Tibial artery (tissue), 4 donors: Measurements from ENCODE around the gene NDUFB5.
"Not testable (repeated sequence)": the region's sequence is repeated elsewhere in the genome, so short reads cannot be mapped to it uniquely, and the experiment has no call there.

ENCODE experiments used
- DNase-seq, 2 donors: peaks; one replicate each; pipeline ENCODE4 v3.0.0-alpha.2; 2019
- H3K27ac ChIP-seq, 2 donors: fragments of 200-600 bp; sonication (generic) in 1 of 2; 1 replicate in 1 of 2; 2 replicates in 1 of 2; pipeline ENCODE4 v1.5.1; 2018 to 2019; ENCODE audit warnings: mild to moderate bottlenecking in 1 of 2
- H3K27me3 ChIP-seq, 2 donors: fragments of 200-600 bp; sonication (generic) in 1 of 2; one replicate each; pipeline versions ENCODE4 v1.5.1 to v1.6.0; 2016 to 2019
- H3K36me3 ChIP-seq, 3 donors: fragments of 200-600 bp; sonication (generic) in 2 of 3; one replicate each; pipeline ENCODE4 v1.5.1; 2016 to 2019; ENCODE audit warnings: mild to moderate bottlenecking in 2 of 3
- H3K4me1 ChIP-seq, 4 donors: fragments of 200-600 bp; sonication (generic) in 2 of 4; 1 replicate in 3 of 4; 2 replicates in 1 of 4; pipeline ENCODE4 v1.5.1; 2016 to 2019
- H3K4me3 ChIP-seq, 2 donors: fragments of 200-600 bp; sonication (generic) in 1 of 2; 1 replicate in 1 of 2; 2 replicates in 1 of 2; pipeline ENCODE4 v1.5.1; 2018 to 2019; ENCODE audit warnings: mild to moderate bottlenecking in 2 of 2
- H3K9me3 ChIP-seq, 3 donors: fragments of 200-600 bp; sonication (generic) in 1 of 3; one replicate each; pipeline ENCODE4 v1.5.1; 2016 to 2019
- intact Hi-C: fragments of 100-400 bp; cut with DNase I; formaldehyde crosslinking; loops from one replicate; pipeline ENCODE4 v1.15.0; 2023; ENCODE audit warnings: low total_unique reads
- TF ChIP-seq, protein P1 (sequence below), 2 experiments: fragments of 200-600 bp in 1 of 2; fragments of 450-650 bp in 1 of 2; IDR thresholded peaks; one replicate each; pipeline ENCODE4 v1.5.1; 2017 to 2019; ENCODE audit warnings: antibody characterized with exemption in 2 of 2, mild to moderate bottlenecking in 1 of 2, moderate library complexity in 1 of 2

NDUFB5 gene

GRCh38 chr3:179640469-179640868, 35.9 kb downstream of the NDUFB5 start:
- TF ChIP-seq, protein P1, sequence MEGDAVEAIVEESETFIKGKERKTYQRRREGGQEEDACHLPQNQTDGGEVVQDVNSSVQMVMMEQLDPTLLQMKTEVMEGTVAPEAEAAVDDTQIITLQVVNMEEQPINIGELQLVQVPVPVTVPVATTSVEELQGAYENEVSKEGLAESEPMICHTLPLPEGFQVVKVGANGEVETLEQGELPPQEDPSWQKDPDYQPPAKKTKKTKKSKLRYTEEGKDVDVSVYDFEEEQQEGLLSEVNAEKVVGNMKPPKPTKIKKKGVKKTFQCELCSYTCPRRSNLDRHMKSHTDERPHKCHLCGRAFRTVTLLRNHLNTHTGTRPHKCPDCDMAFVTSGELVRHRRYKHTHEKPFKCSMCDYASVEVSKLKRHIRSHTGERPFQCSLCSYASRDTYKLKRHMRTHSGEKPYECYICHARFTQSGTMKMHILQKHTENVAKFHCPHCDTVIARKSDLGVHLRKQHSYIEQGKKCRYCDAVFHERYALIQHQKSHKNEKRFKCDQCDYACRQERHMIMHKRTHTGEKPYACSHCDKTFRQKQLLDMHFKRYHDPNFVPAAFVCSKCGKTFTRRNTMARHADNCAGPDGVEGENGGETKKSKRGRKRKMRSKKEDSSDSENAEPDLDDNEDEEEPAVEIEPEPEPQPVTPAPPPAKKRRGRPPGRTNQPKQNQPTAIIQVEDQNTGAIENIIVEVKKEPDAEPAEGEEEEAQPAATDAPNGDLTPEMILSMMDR (IDR thresholded peaks at IDR 0.05), result no peak
- Histone ChIP-seq H3K27ac (no peak overlapping the region), H3K4me3 (no peak overlapping the region), H3K9me3 (no peaks in the 10 kb centered on the region), H3K27me3 (no peaks in the 10 kb centered on the region), H3K36me3 (no peaks in the 10 kb centered on the region), H3K4me1 (no peaks in the 10 kb centered on the region)
- no peak for DNase-seq
- intact Hi-C loops, result no loop called here

DNA sequence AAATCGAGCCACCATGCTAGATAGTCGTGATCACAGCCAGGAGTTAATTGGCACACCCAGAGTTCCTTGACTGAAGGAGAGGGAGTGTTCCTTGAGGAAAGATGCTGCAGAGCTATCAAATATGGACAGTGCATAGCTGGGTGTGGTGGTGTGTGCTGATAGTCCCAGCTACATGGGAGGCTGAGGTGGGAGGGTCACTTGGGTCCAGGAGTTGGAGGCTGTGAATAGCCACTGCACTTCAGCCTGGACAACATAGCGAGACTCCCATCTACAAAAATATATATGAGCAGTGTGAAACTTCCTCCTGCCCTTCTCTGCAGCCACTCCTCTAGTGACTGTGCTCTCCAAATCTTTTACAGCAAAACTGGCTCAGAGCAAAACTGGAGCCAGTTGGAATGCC, 38.3 kb downstream of the NDUFB5 start:
- DNase-seq, result no peak
- H3K36me3 ChIP-seq, result no peaks in the 10 kb centered on the region
- no peaks in the 10 kb centered on the region for H3K27me3 ChIP-seq
- intact Hi-C loops, result no loop called here
- H3K27ac ChIP-seq, result no peak overlapping the region
- TF ChIP-seq, protein P1 (IDR thresholded peaks at IDR 0.05), result no peak
- H3K4me1 ChIP-seq, result no peaks in the 10 kb centered on the region
- no peaks in the 10 kb centered on the region for H3K9me3 ChIP-seq
- no peak overlapping the region for H3K4me3 ChIP-seq

DNA sequence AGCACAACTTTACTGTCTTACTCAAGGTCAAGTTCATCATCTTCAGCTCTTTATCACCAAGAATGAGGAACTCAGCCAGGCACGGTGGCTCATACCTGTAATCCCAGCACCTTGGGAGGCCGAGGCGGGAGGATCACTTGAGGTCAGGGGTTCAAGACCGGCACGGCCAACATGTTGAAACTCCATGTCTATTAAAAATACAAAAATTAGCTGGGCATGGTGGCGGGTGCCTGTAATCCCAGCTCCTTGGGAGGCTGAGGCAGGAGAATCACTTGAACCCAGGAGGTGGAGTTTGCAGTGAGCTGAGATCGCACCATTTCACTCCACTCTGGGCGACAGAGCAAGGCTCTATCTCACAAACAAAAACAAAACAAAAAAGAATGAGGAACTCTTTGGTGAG, 39.2 kb downstream of the NDUFB5 start:
- H3K36me3 ChIP-seq, DNase-seq, H3K9me3 ChIP-seq, H3K4me1 ChIP-seq, H3K27me3 ChIP-seq, intact Hi-C loops, H3K27ac ChIP-seq, H3K4me3 ChIP-seq: not testable (repeated sequence)

DNA sequence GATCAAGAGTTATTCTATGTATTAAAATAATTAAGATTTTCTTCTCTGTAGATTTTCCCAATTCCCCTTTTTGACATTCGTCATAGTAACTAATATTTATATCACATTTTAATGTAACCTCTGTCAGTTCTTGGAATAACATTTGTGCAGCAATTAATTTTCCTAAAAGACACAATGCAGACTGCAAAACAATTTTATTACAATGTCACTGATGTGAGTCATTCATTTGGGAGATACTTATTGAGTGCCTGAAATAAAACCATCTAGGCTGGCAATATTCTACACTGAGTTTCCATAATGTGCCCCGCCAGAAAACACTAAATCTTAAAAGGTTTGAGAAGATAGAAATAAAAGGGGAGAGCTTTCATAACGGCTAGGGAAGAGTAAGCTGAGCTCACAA, 41.6 kb downstream of the NDUFB5 start:
- TF ChIP-seq, protein P1 (IDR thresholded peaks at IDR 0.05), result no peak
- H3K9me3 ChIP-seq, result no peaks in the 10 kb centered on the region
- no peak overlapping the region for H3K27ac ChIP-seq
- no peak for DNase-seq
- H3K4me1 ChIP-seq, result no peaks in the 10 kb centered on the region
- intact Hi-C loops, result no loop called here
- H3K36me3 ChIP-seq, result no peaks in the 10 kb centered on the region
- no peak overlapping the region for H3K4me3 ChIP-seq
- H3K27me3 ChIP-seq, result no peaks in the 10 kb centered on the region

DNA sequence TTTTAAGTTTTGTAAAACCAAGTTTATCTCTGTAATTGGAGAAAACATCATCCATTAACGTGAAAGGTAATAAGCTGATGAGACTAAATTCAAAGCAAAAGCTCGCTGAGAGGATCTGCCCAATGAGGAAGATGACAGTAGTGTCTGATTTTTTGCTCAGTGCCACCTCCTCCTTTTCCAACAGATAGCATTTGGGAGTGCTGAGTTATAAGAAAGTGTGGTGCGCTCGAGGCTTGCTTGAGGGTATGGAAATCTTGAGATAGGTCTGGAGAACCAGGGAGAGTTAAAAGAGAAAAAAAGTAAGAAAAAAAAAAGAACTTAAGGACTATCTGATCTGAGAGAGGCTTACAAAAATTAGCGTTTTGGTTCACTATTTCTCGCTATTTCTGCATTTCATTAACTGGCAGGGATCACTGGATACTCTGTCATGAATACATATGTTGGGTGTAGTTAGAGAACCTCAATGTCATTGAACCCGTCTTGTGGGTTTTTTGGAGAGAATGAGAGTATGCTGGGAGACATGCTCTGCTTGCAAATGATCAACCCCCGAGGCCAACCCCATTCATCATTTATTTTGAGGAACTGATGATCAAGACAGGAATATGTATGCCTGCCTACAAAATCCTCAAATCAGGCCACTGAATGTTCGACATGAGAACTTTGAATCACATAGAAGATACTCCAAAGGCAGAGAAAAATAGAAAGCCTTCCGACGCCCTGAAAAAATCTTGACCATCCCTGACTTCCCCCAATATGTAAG, 47.3 kb downstream of the NDUFB5 start:
- no peaks in the 10 kb centered on the region for H3K9me3 ChIP-seq
- peak overlapping the region; percentile 85 to 93 for H3K4me3 ChIP-seq
- intact Hi-C loops, result loop anchor here (5.0 kb wide), 1 partner anchor 65 kb away; no protein-coding TSS in a partner anchor
- H3K27me3 ChIP-seq, result no peaks in the 10 kb centered on the region
- no peaks in the 10 kb centered on the region for H3K36me3 ChIP-seq
- H3K27ac ChIP-seq, result peak overlapping the region; percentile 92 to 96
- no peak for DNase-seq
- TF ChIP-seq, protein P1 (IDR thresholded peaks at IDR 0.05), result no peak
- peaks cover 0 to 10% (median 5%) of the 10 kb centered on the region in 4 donors for H3K4me1 ChIP-seq

- no peaks in the 10 kb centered on the region for H3K36me3 ChIP-seq
- H3K27ac ChIP-seq, result peak within 1 kb of the TSS; percentile 92 to 96
- TF ChIP-seq, protein P1 (IDR thresholded peaks at IDR 0.05), result peak; percentile 23 to 25
- no peaks in the 10 kb centered on the region for H3K9me3 ChIP-seq
- peak; percentile 52 to 80 for DNase-seq
- no peaks in the 10 kb centered on the region for H3K27me3 ChIP-seq
- peaks cover 0 to 10% (median 5%) of the 10 kb centered on the region in 4 donors for H3K4me1 ChIP-seq
- peak within 1 kb of the TSS; percentile 85 to 93 for H3K4me3 ChIP-seq
- intact Hi-C loops, result loop anchor here (5.0 kb wide), 1 partner anchor 65 kb away; no protein-coding TSS in a partner anchor
Observed at GRCh38 chr3:179652447-179653095, 48.0 kb downstream of the NDUFB5 start, which contains the start of gene USP13. TSS of gene USP13 (plus strand) at chr3:179653040. CDS start at chr3:179653226, 186 bp downstream.
